GM21526 (cell line): Measurements from ENCODE around the gene SFXN5.

ENCODE experiments used
- ATAC-seq: cut with Tn5 transposase; IDR thresholded peaks from one replicate; pipeline ENCODE4 v1.9.1; 2021; ENCODE audit warnings: moderate library complexity; ENCODE audit not compliant: unreplicated experiment, low FRiP score

Gene SFXN5

DNA sequence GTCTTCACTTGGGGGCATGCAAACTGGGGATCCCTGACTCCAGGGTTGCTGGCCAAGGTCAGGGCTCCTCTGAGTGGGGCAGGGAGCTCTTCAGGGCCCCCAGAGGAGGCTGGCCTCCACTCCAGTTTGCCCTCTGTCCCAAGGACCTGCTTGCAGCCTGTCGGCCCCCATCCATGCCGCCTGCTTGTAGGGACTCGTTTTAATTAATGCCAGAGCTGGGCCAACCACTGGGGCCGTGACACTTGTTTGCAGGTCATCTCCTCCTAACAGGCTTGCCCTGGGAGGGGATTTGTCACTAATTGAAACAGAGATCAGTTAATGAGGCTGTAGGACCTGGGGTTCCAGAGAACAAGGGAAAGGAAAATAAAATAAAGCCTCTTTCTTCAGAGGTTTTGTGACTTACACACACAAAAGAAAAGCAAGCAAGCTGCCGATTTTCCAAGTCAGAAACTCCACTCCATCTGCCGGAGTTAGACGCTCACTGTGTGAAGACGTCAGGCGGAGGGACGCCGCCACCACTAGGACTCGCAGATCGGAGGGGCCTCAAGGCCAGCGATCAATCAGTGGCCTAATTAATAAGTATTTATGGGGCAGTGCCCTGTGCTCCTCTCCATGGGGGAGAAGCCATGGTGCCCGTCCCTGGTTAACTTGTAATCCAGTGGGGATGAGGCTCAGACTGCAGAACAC lies 75.9 kb downstream of the SFXN5 start:
- ATAC-seq: no peak

- ATAC-seq: no peak
Observed at GRCh38 chr2:72994991-72995380, 76.5 kb downstream of the SFXN5 start.

GRCh38 chr2:72994282-72994990 lies 77.1 kb downstream of the SFXN5 start:
- ATAC-seq: no peak

GRCh38 chr2:72993933-72994280 lies 77.6 kb downstream of the SFXN5 start:
- ATAC-seq: no peak

- no peak for ATAC-seq
Observed at GRCh38 chr2:72993147-72993932, 78.2 kb downstream of the SFXN5 start.

DNA sequence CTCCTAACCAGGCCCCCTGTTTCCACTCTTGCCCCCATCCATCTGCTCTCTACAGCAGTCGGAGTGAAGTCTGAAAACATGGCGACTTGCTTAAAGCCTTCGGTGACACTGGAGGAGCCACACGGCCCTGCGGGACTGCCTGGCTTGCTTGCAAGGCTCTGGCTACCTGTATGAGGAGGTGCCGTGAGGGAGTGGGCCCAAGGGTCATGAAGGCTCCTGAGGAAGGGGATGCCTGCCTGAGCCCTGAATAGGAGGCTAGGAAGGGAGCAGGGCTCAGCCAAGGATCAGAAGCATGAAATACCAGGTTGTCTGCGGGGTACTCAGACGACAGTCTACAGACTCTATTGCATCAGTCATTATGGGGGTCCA lies 78.8 kb downstream of the SFXN5 start:
- no peak for ATAC-seq

DNA sequence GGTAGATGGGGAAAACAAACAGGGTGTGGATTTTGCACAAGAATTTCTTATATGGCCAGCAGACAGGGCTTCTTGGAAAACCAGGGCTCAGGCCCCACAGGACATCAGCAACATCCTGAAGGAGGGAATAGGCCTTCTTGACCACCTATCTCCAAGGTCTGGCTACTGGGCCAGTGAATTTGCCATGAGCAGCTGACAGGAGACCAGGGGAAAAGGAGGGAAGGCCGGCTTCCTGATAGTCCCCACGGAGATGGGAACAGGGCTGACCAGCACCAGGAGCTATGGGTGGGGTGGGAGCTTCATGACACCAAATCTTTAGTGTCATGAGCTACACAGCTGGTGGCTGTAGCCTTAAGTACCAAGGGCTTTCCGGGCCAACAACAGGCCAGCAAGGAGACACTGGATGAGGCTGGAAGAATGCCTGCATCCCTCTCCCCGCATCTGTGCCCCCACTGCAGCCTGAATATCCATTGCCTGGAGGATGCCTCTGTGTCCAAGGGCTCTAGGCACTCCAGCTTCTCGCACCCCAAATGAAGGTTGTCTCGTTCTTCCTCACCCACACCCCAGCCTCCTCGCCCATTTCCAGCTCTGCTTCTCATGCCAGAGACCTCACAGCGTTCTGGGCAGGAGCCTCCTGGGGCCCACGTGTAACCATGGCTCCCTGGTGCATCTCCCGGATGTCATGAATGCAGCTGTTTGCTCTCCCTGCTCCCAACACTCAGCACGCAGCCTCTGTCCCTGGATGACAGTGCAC lies 79.4 kb downstream of the SFXN5 start:
- ATAC-seq: no peak

DNA sequence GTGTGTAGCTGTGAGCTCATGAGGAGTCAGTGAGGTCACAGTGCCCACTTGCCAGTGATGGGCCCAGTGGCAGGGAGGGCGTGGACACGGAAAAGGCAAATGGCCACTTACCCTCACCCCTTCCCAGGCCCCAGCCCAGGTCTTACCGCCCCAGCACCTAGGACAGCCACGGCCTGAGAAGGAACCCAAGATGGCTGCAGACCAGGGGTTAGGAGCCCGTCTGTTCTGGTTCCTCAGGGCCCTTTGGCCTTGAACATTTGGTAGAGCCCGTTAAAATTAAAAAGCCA lies 80.1 kb downstream of the SFXN5 start:
- ATAC-seq: no peak

DNA sequence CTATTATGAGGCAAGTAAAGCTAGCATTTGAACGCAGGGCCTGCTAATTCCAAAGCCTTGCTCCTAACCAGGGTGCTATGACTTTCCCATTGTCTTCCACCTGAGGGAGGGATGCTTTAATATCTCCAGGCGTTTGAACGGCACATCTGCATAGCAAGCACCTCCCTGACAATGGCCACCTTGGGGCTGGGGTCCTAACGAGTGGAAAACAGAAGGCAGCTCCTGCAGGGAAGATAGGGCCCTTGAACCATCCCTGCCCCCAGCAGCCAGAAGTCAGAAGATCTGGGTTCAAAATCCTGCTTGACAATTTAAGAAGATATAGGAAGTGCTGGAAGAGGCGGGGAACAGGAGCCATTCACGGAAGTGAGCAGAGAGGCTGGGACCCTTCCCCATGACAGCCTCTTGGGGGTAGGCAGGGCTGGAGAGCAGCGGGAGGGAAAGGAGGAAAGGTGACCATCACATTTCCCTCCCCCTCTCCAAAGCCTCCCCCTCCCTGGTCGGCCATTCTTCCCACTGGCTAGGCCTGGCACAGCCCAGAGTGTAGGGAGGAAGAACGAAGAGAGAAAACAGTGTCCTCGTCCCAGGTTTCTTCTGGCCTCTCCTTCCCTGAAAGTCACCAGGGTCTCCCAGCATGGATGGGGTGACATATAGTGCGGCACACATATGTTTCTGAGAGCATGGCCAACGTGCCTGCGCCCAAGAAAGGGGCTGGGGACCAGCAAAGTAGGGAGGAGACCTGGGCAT lies 80.6 kb downstream of the SFXN5 start:
- no peak for ATAC-seq

GRCh38 chr2:72989770-72990556 lies 81.5 kb downstream of the SFXN5 start:
- no peak for ATAC-seq

- ATAC-seq: no peak
Observed at GRCh38 chr2:72988726-72989273, 82.7 kb downstream of the SFXN5 start.

GRCh38 chr2:72988041-72988440 lies 83.5 kb downstream of the SFXN5 start:
- ATAC-seq: no peak

GRCh38 chr2:72985891-72986683 lies 85.4 kb downstream of the SFXN5 start:
- no peak for ATAC-seq

DNA sequence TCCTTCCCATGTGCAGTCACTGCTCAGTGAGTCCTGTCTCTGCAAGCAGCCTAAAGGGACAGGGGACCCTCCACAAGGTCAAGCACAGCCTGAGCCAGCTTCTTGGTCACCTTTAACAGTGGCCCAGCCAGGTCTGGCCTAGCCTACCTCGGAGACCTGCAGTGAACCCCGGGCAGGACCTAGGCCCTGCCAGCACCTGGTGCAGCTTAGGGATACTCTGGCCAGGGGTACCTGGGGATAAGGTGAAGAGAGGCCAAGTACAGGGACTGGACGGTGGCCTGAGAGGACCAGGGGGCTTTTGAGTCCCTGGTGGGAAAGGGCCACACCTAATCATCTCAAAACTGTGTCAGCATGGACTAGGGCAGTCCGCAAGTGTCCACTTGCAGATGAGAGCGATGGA lies 86.4 kb downstream of the SFXN5 start:
- ATAC-seq: no peak

DNA sequence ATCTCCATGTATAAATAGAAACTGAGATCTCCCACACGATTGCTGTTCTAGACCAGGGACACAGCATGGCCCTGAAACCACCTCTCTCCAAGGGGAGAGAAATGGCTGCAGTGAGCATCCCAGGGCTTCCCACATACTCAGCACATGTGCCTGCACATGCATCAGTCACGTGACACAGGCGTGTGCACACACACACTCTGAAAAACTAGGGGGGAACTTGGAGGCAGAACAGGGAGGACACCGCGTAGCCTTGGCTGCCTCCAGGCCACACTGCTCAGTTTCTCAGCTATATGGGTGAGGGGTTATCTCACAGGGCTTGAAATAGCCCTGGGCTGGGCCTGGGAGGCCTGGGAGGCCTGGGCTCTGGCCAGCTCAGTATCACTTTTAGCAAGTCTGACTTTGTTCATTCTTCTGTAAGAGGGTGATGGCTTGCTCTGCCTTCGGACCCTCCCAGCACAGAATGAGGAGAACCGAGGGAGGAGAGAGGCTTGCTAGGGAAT lies 87.3 kb downstream of the SFXN5 start:
- ATAC-seq: no peak

- ATAC-seq: no peak
Observed at GRCh38 chr2:72983500-72984161, 87.9 kb downstream of the SFXN5 start.

GRCh38 chr2:72982781-72983499 lies 88.6 kb downstream of the SFXN5 start:
- ATAC-seq: no peak
